ENCODE data around the gene HERC3. TPM values are rescaled to one million over a fixed set of nuclear protein-coding genes. Genes with fewer than 3 reads are reported as not detected.

The HERC3 gene
- total RNA-seq, 1 donor = 50.2 TPM

- Histone ChIP-seq H3K4me1 (ENCODE audit: insufficient read depth, low read length) (no peaks in the 10 kb centered on the region), H3K4me3 (ENCODE audit: low read length) (no peak overlapping the region), H3K9me3 (ENCODE audit: low read depth, low read length) (no peaks in the 10 kb centered on the region), H3K27me3 (ENCODE audit: insufficient read depth, low read length) (no peaks in the 10 kb centered on the region)
These were observed 160.5 kb downstream of the HERC3 start for GRCh38 chr4:88752754-88753153.

DNA sequence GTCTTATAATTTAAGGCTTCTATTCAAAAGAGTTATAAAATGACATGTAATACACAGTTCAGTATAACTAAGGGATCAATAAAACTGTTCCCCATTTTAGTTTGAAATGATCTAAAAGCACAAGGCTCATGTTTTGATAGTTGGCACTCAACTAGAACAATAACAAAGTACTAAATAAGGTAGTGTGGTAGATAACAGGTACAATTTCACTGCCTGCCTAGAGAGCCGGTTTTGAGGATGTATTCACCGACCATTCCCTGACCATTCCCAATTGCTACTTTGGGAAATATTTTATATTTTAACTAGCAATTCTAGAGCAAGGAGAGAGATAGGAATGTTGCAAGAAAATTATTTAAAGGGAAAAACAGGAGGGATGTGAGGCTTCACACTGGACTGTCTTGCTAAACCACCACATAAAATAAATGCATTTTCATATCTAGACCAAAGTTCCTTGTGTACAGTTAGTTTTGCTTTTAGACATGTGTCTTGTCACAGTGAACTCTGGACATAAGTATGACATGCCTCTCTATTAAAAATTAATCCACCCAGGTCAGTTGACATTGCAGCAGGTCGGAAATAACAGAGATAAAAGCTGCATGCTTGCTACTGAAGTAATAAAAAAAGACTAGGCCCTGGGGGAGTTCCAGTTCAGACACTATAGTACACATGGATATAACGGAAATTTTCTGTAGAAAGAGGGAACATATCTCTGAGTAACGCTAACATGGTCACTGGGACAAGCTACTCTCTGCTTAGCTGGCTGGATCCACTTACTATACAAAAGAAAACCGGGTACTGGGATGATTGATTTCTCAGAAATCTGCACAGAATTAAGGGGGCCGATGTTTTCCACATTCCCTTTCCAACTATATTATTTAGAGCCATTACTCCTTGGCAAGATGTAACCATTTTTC, 161.6 kb downstream of the HERC3 start:
- Histone ChIP-seq H3K4me3 (ENCODE audit: low read length) (no peak overlapping the region), H3K4me1 (ENCODE audit: insufficient read depth, low read length) (no peaks in the 10 kb centered on the region), H3K9me3 (ENCODE audit: low read depth, low read length) (no peaks in the 10 kb centered on the region), H3K27me3 (ENCODE audit: insufficient read depth, low read length) (no peaks in the 10 kb centered on the region)

- Histone ChIP-seq H3K27me3 (ENCODE audit: insufficient read depth, low read length) (no peaks in the 10 kb centered on the region), H3K9me3 (ENCODE audit: low read depth, low read length) (no peaks in the 10 kb centered on the region), H3K4me1 (ENCODE audit: insufficient read depth, low read length) (no peaks in the 10 kb centered on the region), H3K4me3 (ENCODE audit: low read length) (no peak overlapping the region)
These were observed 162.5 kb downstream of the HERC3 start for GRCh38 chr4:88754796-88755195.

DNA sequence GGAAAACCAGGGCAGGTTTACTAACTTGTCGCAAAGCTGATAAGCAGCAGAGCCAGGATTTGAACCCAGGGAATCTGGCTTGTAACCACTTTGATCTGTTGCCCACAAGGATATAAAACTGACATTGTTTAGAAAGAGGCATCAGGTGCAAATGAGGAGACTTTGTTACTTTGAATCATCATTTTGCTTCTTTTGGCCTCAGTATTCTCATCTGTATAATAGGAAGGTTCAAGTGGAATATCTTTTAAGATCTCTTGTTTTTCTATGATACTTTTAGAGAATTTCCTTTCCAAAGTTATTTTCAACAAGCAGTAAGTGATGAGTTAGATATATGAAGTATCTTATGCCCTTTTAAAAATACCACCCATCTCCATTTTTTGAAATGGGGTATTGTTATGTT, 163.2 kb downstream of the HERC3 start:
- no peak overlapping the region for H3K4me3 ChIP-seq (ENCODE audit: low read length)
- no peaks in the 10 kb centered on the region for H3K4me1 ChIP-seq (ENCODE audit: insufficient read depth, low read length)
- no peaks in the 10 kb centered on the region for H3K9me3 ChIP-seq (ENCODE audit: low read depth, low read length)
- H3K27me3 ChIP-seq (ENCODE audit: insufficient read depth, low read length) = no peaks in the 10 kb centered on the region

DNA sequence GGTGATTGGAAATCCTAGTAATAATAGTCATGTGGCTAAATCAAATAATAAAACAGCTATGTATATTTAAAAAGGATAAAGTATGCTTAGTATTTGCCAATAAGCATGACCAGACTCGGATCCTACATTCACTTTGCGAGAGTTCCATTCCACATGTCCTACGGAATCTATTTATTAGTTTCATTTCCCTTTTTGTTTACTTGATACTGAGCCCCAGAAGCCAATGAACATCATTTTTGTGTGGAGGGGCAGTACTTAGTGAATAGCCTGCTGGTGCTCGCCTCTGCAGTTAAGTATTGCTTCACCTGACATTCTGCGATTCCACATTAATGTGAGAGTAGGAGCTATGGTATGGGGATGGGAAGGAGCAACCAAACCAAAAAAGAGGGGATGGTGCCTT, 163.9 kb downstream of the HERC3 start:
- H3K4me3 ChIP-seq (ENCODE audit: low read length) = no peak overlapping the region
- H3K4me1 ChIP-seq (ENCODE audit: insufficient read depth, low read length) = no peaks in the 10 kb centered on the region
- H3K9me3 ChIP-seq (ENCODE audit: low read depth, low read length) = no peaks in the 10 kb centered on the region

DNA sequence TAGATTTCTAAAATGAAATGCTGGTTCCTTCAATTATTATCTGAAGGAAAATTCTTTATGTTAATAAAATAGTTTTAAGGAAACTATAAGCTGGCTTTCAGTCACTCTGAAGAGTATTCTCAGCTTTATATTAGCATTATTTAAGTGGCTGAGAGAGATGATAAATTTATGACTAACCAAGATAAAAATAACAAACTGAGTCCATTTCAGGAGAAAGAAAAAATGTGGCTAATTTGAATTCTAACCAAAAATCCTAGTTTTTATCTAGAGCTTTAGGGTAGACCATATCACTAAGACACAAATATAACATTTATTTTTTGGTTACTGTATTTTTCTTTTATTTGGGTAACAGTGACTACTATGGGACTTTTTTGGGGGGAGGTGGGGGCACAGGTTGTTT, 164.8 kb downstream of the HERC3 start:
- Histone ChIP-seq H3K4me3 (ENCODE audit: low read length) (no peak overlapping the region), H3K9me3 (ENCODE audit: low read depth, low read length) (no peaks in the 10 kb centered on the region), H3K27me3 (ENCODE audit: insufficient read depth, low read length) (no peaks in the 10 kb centered on the region), H3K4me1 (ENCODE audit: insufficient read depth, low read length) (no peaks in the 10 kb centered on the region)

More for the DNA sequence above, 163.9 kb downstream of the HERC3 start:
- H3K27me3 ChIP-seq (ENCODE audit: insufficient read depth, low read length) = no peaks in the 10 kb centered on the region

- H3K9me3 ChIP-seq (ENCODE audit: low read depth, low read length) = no peaks in the 10 kb centered on the region
- no peak overlapping the region for H3K4me3 ChIP-seq (ENCODE audit: low read length)
- H3K4me1 ChIP-seq (ENCODE audit: insufficient read depth, low read length) = no peaks in the 10 kb centered on the region
- H3K27me3 ChIP-seq (ENCODE audit: insufficient read depth, low read length) = no peaks in the 10 kb centered on the region
These were observed 165.5 kb downstream of the HERC3 start for GRCh38 chr4:88757776-88758175.

Other genes starting within 250 kb of the HERC3 start
- gene HERC6, start 213.6 kb upstream of the HERC3 start, total RNA-seq = 13.6 TPM
- gene HERC5, start 135.4 kb upstream of the HERC3 start, total RNA-seq = 12.0 TPM
- 57.1 TPM for gene PYURF, start 68.7 kb upstream of the HERC3 start, total RNA-seq
- 13.7 TPM for gene NAP1L5, start 105.3 kb downstream of the HERC3 start, total RNA-seq